Activated CD4-positive, CD25-positive, alpha-beta regulatory T cell (primary cell): ENCODE measurements around the gene HOXA11.
A peak's percentile ranks its signal among the peaks of the same experiment; 100 is the strongest.

Experiments
- DNase-seq, 4 experiments: peaks; one replicate each; lab custom pipeline; 2025; lab: John Stamatoyannopoulos, UW

The HOXA11 gene

DNA sequence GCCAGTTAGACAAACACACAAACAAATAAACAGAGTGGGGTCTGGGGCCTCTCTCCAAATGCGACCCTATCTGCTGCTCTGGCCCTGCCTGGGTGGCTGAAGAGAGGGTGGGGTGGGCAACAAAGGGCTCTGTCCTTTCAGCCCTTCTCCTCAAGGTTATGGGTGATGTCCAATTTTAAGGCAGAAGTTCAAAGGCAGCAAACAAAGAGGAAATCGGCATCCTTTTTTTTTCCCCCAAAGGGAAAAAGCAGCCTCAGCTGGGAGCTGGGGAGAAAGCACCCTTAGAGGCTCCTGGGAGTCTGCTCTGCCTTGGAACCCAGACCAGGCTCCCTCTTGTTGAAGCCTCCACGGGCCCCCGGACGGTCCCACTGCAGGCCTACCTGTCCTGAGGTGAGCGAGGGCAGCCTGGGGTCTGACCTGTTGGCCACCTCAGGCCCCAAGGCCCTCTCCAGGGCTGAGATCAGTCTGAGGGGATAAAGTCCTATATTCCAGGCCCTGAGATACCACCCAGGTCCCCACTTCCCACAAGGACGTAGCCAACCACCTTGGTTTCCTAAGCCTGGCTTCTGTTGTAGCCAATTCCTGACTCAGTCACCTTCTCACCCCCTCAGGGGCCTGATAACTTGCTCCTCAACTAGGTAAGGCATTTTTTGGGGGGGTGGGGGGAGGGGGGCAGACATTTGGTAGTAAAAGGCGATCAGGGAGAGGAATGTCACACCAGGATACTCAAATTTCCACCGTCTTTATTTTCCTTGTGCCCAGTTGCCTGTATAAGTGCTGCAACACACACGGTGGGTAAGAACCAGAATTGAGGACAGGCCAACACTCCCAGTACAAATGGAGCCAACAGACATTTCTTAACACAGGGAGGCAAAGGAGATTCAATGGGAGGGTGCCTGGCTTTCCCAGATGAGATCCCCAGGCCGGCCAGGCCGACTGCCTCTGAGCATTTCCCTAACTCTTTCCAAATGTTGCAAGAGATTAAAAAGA is 4.3 kb downstream of the HOXA11 start:
- DNase-seq = no peak

DNA sequence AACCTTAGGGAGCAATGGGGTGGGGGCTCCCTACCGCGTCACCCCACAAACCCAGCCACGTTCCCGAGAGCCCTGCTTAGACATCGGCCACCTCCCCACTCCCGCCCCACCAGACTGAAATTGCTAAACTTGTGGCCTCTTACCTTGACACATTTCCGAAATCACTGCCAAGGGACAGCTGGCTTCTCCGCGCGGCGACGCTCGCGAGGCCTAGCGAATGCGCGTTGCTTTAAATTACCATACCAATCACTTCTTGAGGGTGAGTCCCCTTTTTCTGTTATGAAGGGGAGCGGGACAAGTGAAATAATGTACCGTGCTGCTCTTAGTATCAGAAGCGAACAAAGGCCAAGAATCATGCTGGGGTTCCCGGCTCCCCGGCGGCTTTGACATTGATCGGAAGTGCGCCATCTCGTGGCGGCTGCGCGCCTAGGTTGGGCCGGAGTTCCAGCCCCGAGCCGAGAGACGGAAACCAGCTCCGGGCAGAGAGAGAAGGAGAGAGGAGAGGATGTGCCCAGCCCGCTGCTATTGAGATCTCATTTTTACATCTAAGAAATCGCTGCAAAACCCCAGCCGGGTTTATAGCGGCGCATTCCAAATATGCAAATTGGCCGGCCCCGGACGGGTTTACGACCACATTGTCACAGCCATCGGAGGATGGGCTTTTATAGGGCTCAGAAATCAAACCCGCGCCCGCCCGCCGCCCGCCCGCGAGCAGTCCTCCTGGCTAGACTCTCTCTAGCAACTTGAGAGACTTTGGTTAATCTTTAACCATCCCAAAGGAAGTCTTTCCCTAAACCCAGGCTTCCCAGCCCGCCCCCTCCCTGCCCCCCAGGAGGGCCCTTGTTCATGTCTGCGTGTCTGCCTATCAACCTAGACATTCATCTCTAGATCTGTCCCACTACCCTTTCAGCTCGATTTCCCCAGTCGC is 5.3 kb downstream of the HOXA11 start:
- peak; percentile 17 to 45 (median 20) for DNase-seq

DNA sequence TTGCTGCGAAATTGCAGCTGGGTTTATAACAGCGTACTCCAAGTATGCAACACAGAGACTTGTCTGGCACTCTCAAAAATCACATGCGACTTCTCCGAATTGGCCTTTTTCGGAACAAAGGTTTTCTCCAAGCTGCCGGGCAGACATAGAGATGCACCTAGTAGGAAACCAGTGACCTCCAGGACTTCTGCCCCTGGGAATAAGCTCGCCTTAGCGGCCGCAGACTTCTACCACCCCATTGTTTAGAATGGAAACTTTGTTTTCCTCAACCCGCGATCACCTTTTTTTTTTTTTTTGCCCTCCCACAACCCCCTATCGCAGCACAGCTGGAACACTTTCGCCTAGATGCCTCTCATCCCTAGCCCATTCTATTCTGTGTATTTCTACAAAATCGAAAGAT is 6.0 kb downstream of the HOXA11 start:
- DNase-seq = no peak

DNA sequence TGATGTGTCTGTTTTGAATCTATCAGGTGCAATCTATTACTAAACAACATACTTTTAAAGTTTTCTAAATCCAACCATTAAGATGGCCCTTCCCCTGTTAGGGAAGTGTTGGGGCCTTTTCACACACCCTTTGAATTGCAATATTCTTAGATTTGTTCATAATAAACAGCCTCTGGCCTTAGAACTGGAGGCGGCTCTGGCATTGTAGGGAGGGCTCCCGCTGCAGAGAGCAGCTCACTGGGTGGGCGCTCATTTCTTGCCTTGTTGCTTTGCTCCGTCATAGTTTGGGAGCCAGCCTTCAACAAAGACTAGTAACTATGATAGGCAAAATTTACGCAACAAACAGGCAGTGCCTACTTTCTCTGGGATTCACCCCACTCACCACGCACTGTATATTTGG is 6.7 kb downstream of the HOXA11 start:
- no peak for DNase-seq

DNA sequence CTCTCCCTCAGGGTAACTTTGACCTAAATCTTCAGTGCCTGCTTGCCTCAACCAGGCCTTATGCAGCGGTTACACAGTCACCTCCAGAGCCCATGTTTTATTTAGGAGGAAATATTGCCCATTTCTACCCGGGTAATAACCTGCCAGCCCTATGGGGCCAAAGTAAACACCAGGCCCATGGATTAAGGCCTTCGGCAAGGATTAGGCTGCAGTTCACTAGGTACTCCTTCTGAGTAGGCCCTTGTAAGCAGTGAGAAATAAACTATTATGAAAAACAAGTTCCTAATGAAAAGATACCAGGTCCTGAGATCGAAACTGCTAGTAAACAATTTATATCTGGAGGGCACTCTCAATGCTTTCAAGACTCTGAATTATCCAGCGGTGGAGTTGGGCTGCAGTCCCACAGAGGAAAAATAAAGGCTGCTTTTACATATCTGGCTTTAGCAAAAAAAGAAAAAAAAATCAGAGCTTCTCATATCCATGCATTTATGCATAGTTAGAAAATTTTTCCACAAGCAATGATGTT is 7.2 kb downstream of the HOXA11 start:
- DNase-seq = no peak

DNA sequence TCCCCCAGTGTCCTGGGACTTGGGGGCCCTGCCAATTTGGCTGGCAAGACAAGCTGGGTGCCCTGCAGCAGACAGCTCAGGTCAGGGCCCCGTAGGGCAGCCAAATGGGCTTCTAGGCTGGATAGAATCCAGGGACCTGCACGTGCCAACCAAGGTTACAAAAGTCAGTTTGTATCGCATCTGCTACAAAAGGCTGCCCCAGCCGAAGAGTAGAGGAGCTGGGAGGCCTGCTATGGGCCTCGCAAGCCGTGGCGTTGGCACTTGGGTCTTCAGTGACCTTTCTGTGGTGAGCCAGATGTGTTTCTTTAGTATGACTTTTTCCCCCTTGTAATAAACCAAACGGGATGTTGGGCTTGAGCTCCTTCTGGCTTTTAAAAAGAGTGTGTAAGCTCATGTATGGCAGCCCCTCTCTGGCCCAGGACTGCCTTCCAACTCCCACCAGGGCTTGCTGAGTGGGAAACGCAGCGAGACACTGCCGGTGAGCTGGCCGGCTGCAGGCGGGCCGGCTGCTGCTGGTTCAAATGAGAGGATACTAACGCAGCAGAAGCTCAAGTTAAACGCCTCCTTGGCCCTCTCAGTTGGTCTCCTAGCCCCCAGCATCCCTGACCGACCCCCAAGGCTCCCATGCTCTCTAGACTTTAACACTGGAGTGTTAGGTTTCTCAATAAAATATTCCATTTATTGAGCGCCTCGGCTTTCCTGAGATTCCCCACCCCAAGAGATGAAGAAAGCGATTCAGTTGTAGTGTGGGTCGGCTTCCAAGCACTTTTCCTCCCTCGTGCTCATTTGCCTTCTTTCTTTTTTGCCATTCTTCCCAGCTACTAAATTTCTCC is 7.9 kb downstream of the HOXA11 start:
- DNase-seq = no peak

DNA sequence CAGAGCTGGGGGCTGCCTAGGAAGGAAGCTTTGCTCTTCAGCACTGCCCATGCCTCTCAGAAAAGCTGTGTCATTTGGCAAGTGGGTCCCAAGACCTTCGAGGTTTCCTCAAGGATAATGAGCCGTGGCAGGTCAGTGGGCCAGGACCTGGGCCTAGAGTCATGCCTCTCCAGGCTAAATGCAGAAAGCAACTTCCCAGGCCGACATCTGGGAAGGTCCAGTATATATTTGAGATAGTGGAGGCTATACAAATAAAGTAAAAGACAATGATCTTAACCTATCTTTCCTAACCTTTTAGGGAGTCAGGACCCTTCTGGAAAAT is 8.5 kb downstream of the HOXA11 start:
- DNase-seq = no peak

DNA sequence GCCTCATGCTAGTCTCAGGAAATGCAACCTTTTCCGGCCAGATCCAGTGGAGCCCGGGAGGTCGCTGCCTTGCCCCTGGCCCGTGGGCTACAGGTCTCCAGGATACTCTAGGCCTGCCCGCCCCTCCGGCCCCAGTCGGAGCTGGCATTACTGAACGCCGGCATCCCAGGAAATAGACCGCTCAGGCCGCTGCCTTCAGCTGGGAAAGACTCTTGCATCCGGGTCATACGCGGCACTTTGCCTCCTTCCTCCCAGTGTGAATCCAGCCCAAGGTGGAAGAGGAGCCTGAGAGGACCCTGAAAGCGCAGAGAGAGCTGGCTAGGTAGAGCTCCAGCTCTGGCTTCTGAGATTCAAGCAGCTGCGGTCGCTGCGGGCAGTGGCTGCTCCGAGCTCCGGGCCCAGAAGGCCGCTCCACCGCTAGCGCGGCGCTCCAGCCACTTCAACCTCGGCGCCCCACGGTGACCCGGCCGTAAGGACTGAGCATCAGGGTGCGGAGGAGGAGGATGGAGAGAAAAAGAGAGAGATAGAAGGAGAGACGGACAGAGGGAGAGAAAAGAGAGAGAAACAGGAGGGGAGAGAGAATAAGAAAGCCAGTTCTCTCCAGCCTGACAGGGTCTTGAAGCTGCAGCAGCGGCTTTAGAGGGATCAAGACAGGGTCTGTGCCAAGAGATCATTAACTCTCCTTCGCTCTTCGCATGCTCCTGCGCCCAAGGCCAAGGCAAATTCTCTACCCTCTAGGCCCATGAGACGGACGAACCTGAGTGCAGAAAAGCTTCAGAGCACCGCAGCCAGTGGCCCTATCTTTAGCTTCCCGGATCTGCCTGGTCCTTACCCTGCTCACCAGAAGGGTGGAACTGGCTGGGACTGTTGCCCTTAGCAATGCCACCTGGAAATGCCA is 9.2 kb downstream of the HOXA11 start:
- DNase-seq = no peak

DNA sequence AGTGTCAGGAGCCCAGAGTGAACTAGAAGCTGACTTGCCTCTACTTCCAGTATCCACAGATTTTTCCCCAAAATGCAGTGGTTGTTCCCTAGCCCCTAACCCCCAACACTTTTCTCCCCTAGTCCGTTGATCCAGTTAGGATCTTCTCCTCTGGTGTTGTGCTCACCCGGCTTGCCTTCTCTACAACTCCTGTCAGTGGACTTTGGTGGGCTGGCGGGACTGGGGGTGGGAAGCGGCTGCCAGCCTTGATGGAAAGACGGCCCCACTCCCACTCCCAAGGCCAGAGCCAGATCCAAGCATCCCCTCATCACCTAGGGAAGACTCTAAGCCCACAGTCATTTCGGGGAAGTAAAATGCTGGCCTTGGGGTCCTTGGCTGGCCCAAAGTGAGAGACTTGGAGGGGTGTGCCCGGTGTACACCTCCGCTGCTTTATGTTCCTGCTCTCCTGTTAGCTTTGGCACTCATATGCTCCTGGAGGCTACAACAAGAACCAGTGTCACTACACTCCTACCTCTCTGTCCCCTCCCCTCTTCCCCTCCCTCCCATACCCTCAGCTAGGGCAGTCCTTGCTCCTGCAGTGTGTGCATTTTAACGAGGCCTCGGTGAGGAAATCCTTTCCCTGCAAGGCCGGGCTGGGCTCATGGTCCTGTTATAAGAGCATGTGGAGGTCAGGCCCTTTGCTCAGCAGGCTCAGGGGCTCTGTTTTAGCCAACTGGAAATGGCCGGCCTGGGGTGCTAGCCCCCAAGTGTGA is 10.0 kb downstream of the HOXA11 start:
- DNase-seq = no peak

DNA sequence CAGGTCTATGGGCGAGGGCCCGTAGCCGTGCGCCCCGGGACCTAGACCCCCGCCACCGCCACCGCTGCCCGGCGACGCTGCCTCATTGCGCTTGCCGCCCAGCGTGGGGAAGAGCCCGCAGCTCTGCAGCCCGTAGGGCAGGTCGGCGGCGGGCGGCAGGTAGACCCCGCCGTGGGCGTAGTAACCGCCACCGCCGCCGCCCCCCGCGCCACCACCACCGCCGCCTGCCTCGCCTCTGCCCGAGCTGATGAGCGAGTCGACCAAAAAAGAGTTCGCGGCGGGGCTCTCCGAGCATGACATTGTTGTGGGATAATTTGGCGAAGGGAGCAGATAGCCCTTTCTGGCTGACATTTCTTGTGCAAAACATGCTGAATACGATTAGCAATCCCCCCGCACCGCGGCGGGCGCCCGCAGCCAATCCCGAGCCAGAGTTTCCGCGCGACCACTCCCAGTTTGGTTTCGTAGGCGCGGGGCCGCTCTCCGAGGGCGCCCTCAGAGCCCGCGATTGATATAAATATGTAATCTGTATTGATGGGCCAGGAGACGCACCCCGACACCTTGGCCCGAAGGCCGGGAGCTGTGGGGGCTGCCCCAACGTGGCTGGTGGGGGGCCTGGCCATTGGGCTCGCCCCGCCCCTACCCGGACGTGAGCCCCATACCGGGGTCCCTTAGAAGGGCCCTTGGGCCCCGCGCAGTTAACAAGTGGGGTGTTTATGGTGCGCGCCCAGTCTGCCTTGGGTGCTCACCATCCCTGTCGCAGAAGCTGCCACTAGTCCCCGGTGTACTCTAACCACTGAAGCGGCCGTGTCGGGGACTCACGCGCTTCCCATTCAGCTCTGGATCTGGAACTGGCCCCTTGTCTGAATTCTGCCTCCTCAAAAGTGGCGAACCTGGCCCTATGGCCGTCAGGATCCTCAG is 10.8 kb downstream of the HOXA11 start, which contains the start of gene HOXA10:
Gene HOXA10, minus strand, starts transcription at position 365 of the 918 bp plus-strand sequence. Its CDS starts 14 bp downstream, at position 351.
- no peak for DNase-seq

DNA sequence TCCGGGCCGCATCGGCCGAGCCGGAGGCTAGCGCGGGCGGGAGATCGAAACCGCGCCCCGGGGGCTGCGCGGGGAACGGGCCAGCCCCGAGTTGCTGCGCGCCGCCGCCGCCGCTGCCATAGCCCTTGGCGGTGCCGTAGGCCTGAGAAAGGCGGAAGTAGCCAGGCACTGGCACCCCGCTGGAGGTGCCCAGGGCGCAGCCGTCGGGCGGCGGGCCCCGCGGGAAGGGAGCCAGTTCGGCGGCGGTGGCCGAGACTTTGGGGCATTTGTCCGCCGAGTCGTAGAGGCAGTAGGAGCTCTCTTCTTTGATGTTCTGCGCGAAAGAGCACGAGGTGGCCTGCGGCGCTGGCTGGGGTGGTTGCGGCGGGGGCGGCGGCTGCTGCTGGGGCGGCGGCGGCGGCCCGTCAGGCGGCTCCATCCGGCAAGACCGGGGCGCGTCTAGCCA is 11.5 kb downstream of the HOXA11 start:
- DNase-seq = no peak

DNA sequence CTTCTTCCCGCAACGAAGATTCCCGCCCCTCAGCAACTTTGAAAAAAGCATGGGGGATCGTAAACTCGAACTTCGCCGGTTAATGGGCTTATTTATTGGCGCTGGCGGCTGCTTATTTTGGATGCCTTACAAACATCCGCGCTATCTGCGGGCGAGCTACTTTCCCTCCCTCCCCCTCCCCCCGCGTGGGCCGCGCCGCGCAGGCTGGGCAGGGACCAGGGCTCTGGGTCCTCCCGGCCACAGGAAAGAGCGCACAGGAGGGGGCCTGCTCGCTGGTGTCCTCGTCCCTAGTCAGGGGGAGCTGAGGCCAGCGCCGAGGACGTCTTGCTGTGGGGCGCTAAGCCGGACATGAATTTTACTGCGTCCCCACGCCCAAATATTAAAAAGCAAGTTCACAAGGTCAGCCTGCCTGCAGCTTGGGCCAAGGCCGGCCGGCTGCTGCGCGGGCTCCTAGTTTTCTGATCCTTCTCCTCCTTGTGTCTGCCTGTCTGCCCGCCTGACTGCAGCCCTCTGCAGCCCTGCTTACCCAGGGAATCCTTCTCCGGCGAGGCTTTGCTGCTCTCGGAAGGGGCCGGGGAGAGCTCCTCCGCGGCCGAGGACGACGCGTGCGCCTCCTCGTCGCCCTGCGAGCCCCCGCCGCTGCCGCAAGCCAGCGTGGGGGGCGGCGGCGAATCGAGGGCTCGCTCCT is 12.1 kb downstream of the HOXA11 start:
- DNase-seq = no peak

DNA sequence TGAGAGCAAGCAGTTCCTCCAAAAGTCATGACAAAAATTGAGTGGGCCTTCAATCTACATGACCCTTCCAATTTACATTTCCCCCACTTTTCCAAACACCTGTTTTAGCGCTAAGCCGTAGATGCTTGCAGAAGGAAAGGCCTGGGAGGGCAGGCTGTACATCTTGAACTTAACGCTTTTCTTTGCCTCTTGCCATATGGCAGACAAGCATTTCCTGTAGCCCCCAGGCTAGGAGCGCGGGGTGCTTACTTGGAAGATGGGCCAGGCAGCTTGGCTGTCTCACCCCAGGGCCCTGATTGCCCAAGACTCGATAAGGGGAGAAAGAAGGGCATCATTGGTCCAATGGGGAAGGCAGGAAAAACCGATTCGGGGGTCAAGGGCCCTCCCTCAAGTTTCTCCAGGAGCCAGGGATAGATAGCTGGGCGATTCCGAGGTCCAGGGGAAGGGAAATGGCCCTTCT is 12.7 kb downstream of the HOXA11 start:
- no peak for DNase-seq

DNA sequence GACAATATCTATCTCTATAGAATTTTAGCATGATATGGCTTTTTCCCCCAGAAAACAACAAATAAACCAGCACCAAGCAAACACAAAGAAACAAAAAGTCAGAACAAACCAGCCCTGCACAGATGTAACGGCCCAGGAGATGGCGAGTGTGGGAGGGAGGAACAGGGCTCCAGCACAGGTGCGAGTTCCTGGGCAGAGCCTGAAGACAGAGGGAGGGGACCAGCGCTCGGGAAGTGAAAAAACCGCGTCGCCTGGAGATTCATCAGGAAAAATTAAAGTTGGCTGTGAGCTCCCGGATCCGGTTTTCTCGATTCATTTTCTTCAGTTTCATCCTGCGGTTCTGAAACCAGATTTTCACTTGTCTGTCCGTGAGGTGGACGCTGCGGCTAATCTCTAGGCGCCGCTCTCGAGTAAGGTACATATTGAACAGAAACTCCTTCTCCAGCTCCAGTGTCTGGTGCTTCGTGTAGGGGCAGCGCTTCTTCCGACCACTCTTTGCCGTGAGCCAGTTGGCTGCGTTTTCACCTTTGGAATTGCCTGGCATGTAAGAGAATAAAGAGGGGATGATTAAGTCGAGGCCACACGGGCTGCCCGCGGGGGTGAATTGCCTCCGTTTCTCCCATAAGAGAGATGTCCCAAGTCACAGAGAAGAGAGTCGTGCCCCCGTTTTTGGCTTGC is 13.3 kb downstream of the HOXA11 start:
- no peak for DNase-seq

DNA sequence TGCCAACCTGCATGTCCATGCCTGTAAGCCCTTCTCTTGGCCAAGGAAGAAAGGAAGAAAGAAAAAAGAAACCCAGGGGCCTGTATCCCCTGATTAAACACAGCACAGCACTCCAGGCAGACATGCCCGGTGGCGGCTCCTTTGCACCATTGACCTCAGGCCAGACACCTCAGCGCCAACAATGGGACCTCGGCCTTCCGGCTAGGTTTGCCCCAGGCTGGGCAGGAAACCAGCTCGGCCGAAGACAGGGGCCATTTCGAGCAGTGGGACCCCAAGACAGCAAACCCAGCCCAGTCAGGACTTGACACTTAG is 13.8 kb downstream of the HOXA11 start:
- no peak for DNase-seq

DNA sequence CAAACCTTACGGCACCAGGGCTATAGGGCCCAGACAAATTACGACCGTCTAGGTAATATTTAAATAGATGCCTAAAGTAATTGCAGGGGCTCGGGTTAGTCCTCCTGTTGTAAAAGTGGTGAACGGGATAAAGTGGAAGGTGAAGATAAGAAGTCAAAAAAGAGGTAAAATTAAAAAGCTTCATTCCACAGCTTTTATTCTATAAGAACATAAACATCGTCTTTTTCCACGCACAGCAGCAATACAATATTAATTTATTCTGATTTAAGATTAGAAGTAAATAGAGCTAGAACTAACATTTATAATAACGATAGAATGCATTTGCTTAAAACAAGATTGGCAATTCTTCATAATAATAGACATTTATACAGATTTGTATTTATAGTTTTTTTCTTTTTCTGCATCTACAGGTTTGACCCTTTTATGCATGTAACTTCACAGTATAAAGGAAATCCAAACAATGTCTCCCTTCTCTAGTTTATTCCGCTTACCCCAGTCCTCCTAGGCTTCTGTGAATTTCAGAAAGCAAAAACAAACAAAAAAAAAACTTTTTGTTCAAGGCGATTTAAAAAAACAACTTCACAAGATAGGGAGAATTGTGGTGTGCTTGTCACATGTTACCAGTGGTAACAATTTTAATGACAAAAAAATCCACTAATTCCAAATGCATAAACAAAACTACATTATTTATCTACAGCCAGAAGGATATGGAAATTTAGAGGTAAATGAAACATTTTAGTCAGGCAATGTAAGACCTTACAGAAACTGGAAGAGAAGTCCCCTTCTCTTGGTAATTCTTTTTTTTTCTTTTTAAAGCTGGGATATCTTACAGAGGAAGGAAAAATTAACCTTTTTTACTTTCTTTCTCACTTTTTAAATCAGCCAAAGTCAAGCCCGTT is 14.4 kb downstream of the HOXA11 start:
- DNase-seq = no peak
